IPS-18a (cell line): ENCODE measurements around the gene ZNF236.
"Not testable (repeated sequence)": the region's sequence is repeated elsewhere in the genome, so short reads cannot be mapped to it uniquely, and the experiment has no call there.

ENCODE experiments used
- H3K27ac ChIP-seq: one replicate; pipeline ENCODE4 v1.5.1; 2013; ENCODE audit warnings: low read length
- H3K27me3 ChIP-seq: one replicate; pipeline ENCODE4 v1.6.1; 2013; ENCODE audit warnings: mild to moderate bottlenecking, low read length; ENCODE audit not compliant: control insufficient read depth, insufficient read depth
- H3K36me3 ChIP-seq: one replicate; pipeline ENCODE4 v1.6.1; 2013; ENCODE audit warnings: low read depth, low read length; ENCODE audit not compliant: control insufficient read depth
- H3K4me1 ChIP-seq: one replicate; pipeline ENCODE4 v1.6.1; 2013; ENCODE audit warnings: low read depth, low read length; ENCODE audit not compliant: control insufficient read depth
- H3K4me3 ChIP-seq: one replicate; pipeline ENCODE4 v1.5.1; 2013; ENCODE audit warnings: low read length
- H3K9ac ChIP-seq: one replicate; pipeline ENCODE4 v1.6.1; 2013; ENCODE audit warnings: mild to moderate bottlenecking, low read length, moderate library complexity
- H3K9me3 ChIP-seq: one replicate; pipeline ENCODE4 v1.6.1; 2013; ENCODE audit warnings: low read depth, low read length; ENCODE audit not compliant: control insufficient read depth

The ZNF236 gene

GRCh38 chr18:76938619-76939018, 116.3 kb downstream of the ZNF236 start:
- no peak overlapping the region for H3K4me3 ChIP-seq
- no peaks in the 10 kb centered on the region for H3K27me3 ChIP-seq
- H3K9ac ChIP-seq, result no peak overlapping the region
- H3K36me3 ChIP-seq, result peaks cover 20% of the 10 kb centered on the region
- no peaks in the 10 kb centered on the region for H3K4me1 ChIP-seq
- no peaks in the 10 kb centered on the region for H3K9me3 ChIP-seq
- H3K27ac ChIP-seq, result no peak overlapping the region

DNA sequence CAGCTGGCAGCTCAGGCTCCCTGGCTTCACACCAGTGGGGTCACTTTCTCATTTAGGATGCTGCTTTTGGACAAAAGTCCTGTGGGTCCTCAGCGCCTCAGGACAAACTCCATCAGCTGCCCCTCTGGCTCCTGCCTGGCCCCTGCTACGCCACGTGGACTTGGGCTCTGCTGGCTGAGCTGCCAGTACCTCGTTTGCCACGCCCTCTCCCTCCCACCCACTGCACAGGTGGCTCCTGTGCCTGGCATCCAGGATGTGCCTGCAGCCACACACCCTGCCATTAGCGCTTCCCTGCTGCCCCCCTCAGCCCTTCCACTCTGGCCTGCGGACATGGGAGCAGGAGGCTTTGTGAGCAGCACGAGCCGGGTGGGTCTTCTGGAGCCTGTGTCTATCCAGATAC, 118.9 kb downstream of the ZNF236 start:
- Histone ChIP-seq H3K36me3 (peaks cover 20% of the 10 kb centered on the region), H3K9me3 (no peaks in the 10 kb centered on the region), H3K27ac (no peak overlapping the region), H3K9ac (no peak overlapping the region), H3K4me3 (no peak overlapping the region), H3K27me3 (no peaks in the 10 kb centered on the region), H3K4me1 (no peaks in the 10 kb centered on the region)

DNA sequence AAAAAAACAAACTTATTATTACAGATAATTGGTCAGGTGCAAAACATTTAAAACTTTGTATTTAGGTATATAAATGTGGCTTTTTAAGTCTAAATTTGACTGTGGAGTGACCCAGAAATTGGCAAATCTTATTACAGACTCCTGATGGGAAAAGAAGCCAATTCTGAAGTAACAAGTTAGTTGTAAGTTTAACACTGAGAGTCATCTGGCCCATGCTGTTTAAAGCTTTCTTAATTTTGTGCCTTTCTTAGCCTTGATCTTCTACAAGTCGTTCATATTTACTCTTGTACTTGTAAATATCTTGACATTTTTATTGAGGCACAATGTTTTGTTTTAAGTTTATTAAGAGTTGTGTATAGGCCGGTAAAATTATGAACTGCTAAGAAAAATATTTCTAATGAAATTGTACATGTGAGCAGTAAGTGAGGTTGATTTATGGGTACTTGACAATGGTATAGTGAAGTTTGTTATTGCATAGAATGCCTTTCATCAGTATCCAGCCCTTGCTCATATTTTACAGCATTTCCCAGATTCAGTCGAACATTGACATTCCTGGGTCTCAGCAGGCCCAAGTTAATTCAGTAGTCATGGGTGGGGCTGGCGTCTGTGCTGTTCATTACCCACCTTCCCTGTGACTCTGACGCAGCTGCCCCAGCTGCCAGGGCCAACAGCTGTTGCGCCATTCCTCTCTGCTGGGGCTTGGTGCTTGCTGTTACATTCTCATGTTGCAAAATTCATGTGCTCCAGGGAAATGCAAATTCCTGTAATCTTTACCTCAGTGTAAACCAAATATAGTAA, 121.4 kb downstream of the ZNF236 start:
- Histone ChIP-seq H3K36me3 (peaks cover 2% of the 10 kb centered on the region), H3K27ac (no peak overlapping the region)

GRCh38 chr18:76944346-76944745, 122.0 kb downstream of the ZNF236 start:
- not testable (repeated sequence) for H3K27me3 ChIP-seq

More for the DNA sequence above, 121.4 kb downstream of the ZNF236 start:
- no peak overlapping the region for H3K9ac ChIP-seq
- no peaks in the 10 kb centered on the region for H3K27me3 ChIP-seq
- H3K4me3 ChIP-seq, result no peak overlapping the region
- H3K9me3 ChIP-seq, result no peaks in the 10 kb centered on the region
- no peaks in the 10 kb centered on the region for H3K4me1 ChIP-seq

DNA sequence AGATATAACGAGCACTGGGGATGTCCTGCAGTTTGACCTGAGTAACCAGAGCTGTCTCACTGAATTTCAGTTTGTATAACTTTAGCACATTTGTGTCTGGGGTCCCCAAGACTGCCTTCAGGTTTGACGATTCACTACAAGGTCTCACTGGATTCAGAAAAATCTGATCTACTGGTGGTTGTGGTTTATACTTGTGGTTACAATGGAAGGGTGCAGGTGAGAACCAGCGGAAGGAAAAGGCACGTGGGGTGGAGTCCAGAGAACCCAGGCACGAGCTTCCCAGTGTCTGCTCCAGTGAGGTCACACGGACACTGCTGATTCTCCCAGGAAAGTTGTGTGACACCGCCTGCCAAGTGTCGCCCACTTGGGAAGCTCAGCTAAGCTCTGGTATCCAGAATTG, 126.0 kb downstream of the ZNF236 start:
- Histone ChIP-seq H3K27ac (no peak overlapping the region), H3K27me3 (no peaks in the 10 kb centered on the region), H3K36me3 (no peaks in the 10 kb centered on the region), H3K9ac (no peak overlapping the region), H3K4me1 (no peaks in the 10 kb centered on the region), H3K4me3 (no peak overlapping the region), H3K9me3 (no peaks in the 10 kb centered on the region)

More at GRCh38 chr18:76944346-76944745, 122.0 kb downstream of the ZNF236 start:
- not testable (repeated sequence) for H3K36me3 ChIP-seq, H3K9ac ChIP-seq, H3K4me3 ChIP-seq, H3K27ac ChIP-seq, H3K9me3 ChIP-seq, H3K4me1 ChIP-seq

DNA sequence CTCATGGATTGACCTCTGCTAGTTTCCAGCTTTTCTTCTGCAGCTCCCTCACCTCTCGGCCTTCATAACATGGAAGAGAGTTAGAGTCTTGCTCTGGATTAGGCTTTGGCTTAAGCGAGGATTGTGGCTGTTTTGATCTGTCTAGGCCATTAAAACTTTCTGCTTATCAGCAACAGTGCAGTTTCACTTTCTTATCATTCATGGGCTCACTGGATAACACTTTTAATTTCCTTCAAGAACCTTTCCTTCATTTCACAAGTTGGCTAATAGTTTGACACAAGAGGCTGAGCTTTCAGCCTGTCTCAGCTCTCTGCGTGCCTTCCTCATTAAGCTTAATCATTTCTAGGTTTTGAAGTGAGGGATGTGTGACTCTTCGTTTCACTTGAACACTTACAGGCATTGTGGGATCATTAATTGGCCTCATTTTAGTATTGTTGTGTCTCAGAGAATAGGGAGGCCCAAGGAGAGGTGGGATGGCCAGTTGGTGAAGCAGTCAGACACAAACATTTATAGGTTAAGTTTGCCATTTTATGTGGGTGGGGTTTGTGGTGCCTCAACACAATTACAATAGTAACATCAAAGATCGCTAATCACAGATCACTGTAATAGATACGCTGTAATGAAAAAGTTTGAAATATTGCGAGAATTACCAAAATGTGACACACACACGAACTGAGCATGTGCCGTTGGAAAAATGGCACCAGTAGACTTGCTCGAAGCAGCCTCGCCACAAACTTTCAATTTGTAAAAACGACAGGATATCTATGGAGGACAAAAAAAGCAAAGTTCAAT, 129.3 kb downstream of the ZNF236 start:
- Histone ChIP-seq H3K9ac (no peak overlapping the region), H3K4me1 (no peaks in the 10 kb centered on the region), H3K36me3 (no peaks in the 10 kb centered on the region), H3K27me3 (no peaks in the 10 kb centered on the region), H3K27ac (no peak overlapping the region), H3K9me3 (no peaks in the 10 kb centered on the region), H3K4me3 (no peak overlapping the region)

- no peak overlapping the region for H3K9ac ChIP-seq
- peaks cover 3% of the 10 kb centered on the region for H3K36me3 ChIP-seq
- no peaks in the 10 kb centered on the region for H3K27me3 ChIP-seq
- H3K4me1 ChIP-seq, result no peaks in the 10 kb centered on the region
- no peaks in the 10 kb centered on the region for H3K9me3 ChIP-seq
- no peak overlapping the region for H3K4me3 ChIP-seq
- H3K27ac ChIP-seq, result no peak overlapping the region
Observed at GRCh38 chr18:76952747-76953146, 130.4 kb downstream of the ZNF236 start.

DNA sequence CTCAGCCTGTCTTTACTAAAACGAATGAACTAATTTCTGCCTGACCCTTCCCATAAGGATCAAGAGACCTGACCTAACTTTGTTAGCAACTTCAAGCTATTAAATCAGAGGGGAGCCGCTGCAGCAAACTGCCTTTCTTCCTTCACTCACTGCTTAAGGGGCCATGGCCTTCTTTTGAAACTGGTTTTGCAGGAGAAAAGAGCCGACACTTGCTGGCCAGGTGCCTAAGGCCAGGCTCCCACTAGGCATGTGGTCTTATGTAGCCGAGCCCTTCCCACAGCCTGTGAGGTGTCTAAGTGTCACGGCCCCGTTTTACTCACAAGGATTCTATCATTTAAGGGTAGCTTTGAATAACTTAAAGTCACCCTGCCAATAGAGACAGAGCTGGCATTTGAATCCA, 130.8 kb downstream of the ZNF236 start:
- H3K4me1 ChIP-seq, result no peaks in the 10 kb centered on the region
- H3K27me3 ChIP-seq, result no peaks in the 10 kb centered on the region
- H3K9ac ChIP-seq, result no peak overlapping the region
- peaks cover 7% of the 10 kb centered on the region for H3K36me3 ChIP-seq
- no peaks in the 10 kb centered on the region for H3K9me3 ChIP-seq
- H3K4me3 ChIP-seq, result no peak overlapping the region
- no peak overlapping the region for H3K27ac ChIP-seq

- Histone ChIP-seq H3K4me1 (no peaks in the 10 kb centered on the region), H3K4me3 (no peak overlapping the region), H3K9me3 (no peaks in the 10 kb centered on the region), H3K9ac (no peak overlapping the region), H3K36me3 (peaks cover 11% of the 10 kb centered on the region), H3K27me3 (no peaks in the 10 kb centered on the region), H3K27ac (no peak overlapping the region)
Observed at GRCh38 chr18:76953583-76954233, 131.4 kb downstream of the ZNF236 start.

DNA sequence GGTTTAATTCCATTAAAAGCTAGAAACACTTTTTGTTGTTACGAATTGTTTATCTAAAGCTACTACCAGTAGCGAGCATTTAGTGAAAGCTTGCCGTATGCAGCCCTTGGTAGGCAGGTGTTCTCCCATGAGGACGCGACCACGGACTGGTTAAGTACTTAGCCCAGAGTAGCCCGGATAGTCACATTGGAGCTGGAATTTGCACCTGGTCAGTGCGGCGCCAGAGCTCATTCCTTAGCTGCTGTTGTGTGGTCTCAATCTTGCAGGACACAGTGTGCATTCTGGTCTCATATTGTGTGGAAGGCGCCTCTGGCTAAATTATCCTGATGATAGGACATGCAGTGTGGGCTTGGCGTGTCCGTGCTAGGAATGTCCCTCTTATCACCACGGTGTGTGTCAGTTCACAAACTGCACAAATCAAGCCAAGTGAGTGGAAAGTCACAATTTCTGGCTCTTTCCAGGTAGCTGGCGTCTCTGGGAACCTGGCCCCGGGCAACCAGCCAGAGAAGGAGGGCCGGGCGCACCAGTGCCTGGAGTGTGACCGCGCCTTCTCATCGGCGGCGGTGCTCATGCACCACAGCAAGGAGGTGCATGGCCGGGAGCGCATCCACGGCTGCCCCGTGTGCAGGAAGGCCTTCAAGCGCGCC, 133.3 kb downstream of the ZNF236 start:
- Histone ChIP-seq H3K36me3 (peaks cover 11% of the 10 kb centered on the region), H3K9ac (no peak overlapping the region), H3K27ac (no peak overlapping the region), H3K4me3 (no peak overlapping the region), H3K4me1 (no peaks in the 10 kb centered on the region), H3K9me3 (no peaks in the 10 kb centered on the region), H3K27me3 (no peaks in the 10 kb centered on the region)

- H3K9me3 ChIP-seq, result no peaks in the 10 kb centered on the region
- H3K4me3 ChIP-seq, result no peak overlapping the region
- peaks cover 16% of the 10 kb centered on the region for H3K36me3 ChIP-seq
- H3K27me3 ChIP-seq, result no peaks in the 10 kb centered on the region
- no peaks in the 10 kb centered on the region for H3K4me1 ChIP-seq
- H3K27ac ChIP-seq, result no peak overlapping the region
- H3K9ac ChIP-seq, result no peak overlapping the region
Observed at GRCh38 chr18:76956648-76957047, 134.3 kb downstream of the ZNF236 start.
